ENCODE measurements around the gene ZBTB40.

Gene ZBTB40

DNA sequence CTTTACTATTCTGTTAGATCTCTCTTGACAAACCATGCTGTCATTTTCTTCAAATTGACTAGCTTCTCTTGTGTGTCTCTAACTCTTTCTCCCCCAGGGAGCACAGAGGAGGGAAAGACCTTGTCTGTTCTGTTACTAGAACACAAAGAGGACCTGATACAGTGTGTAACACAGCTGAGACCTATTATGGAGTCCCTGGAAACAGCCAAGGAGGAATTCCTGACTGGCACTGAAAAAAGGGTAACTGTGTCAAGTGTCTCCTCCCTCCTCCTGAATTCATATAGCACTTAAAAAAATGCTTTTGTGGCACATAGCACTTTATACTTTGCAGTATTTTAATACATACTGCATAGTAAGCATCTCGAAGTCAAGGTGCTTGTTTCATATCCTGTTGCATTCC, 50.6 kb downstream of the ZBTB40 start:
- TF ChIP-seq CTCF (IDR thresholded peaks at IDR 0.05; ENCODE audit: poor library complexity, severe bottlenecking): no peak
- no peak for ATAC-seq (ENCODE audit: low read depth)
- no peaks in the 10 kb centered on the region for H3K9me3 ChIP-seq (ENCODE audit: severe bottlenecking)
- H3K36me3 ChIP-seq (ENCODE audit: low read depth): peaks cover 18% of the 10 kb centered on the region
- DNase-seq (ENCODE audit: low spot score): no peak
- H3K4me1 ChIP-seq (ENCODE audit: insufficient read depth, poor library complexity, severe bottlenecking): peaks cover 15% of the 10 kb centered on the region
- no peaks in the 10 kb centered on the region for H3K27me3 ChIP-seq (ENCODE audit: insufficient read depth, poor library complexity, severe bottlenecking)
- H3K4me3 ChIP-seq (ENCODE audit: severe bottlenecking): no peak overlapping the region
- H3K27ac ChIP-seq (ENCODE audit: poor library complexity, severe bottlenecking): no peak overlapping the region

DNA sequence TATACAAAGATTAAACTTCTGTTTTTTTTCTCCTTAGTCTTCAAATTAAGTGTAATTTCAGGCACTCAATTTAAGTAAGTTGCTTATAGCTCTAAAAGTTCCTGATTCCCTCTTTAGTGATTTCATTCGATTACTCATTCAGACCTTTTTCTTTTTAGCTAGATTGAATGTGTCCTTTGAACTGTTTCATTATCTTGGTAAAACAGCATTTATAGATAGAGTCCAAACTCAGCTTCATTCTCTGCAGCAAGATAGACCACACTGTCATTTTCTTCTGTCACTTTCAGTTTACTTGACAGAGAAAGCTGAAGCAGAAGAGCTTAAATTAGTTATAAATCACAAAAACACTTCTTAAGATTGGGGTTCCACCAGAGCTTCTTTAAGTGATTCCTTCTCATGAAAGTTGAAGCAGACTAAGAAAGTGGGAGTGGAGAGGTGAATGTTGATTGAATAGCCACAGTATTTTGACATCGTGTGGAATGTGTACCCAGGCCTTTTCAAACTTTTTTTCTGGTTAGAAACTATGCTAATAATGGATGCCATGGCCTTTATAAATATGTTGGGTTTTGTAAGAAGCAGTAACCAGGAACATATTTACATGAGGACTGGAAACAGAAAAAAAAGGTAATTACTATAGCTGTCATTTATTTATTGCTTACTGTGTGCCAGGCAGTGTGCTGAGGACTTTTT, 52.2 kb downstream of the ZBTB40 start:
- H3K27ac ChIP-seq (ENCODE audit: poor library complexity, severe bottlenecking): no peak overlapping the region

GRCh38 chr1:22506130-22506692, 54.6 kb downstream of the ZBTB40 start:
- peaks cover 58% of the 10 kb centered on the region for H3K36me3 ChIP-seq (ENCODE audit: low read depth)
- no peak for ATAC-seq (ENCODE audit: low read depth)
- H3K9me3 ChIP-seq (ENCODE audit: severe bottlenecking): no peaks in the 10 kb centered on the region
- no peak overlapping the region for H3K27ac ChIP-seq (ENCODE audit: poor library complexity, severe bottlenecking)
- no peaks in the 10 kb centered on the region for H3K4me1 ChIP-seq (ENCODE audit: insufficient read depth, poor library complexity, severe bottlenecking)
- DNase-seq (ENCODE audit: low spot score): no peak
- no peak for TF ChIP-seq CTCF (IDR thresholded peaks at IDR 0.05; ENCODE audit: poor library complexity, severe bottlenecking)
- H3K4me3 ChIP-seq (ENCODE audit: severe bottlenecking): no peak overlapping the region
- H3K27me3 ChIP-seq (ENCODE audit: insufficient read depth, poor library complexity, severe bottlenecking): no peaks in the 10 kb centered on the region

More for the DNA sequence above, 52.2 kb downstream of the ZBTB40 start:
- Histone ChIP-seq H3K27me3 (ENCODE audit: insufficient read depth, poor library complexity, severe bottlenecking) (no peaks in the 10 kb centered on the region), H3K4me3 (ENCODE audit: severe bottlenecking) (no peak overlapping the region), H3K4me1 (ENCODE audit: insufficient read depth, poor library complexity, severe bottlenecking) (peaks cover 15% of the 10 kb centered on the region), H3K36me3 (ENCODE audit: low read depth) (peaks cover 35% of the 10 kb centered on the region), H3K9me3 (ENCODE audit: severe bottlenecking) (no peaks in the 10 kb centered on the region)
- no peak for ATAC-seq (ENCODE audit: low read depth)
- TF ChIP-seq CTCF (IDR thresholded peaks at IDR 0.05; ENCODE audit: poor library complexity, severe bottlenecking): no peak
- DNase-seq (ENCODE audit: low spot score): no peak

- no peak overlapping the region for H3K27ac ChIP-seq (ENCODE audit: poor library complexity, severe bottlenecking)
- DNase-seq (ENCODE audit: low spot score) (no peak), ATAC-seq (ENCODE audit: low read depth) (no peak)
- no peaks in the 10 kb centered on the region for H3K4me1 ChIP-seq (ENCODE audit: insufficient read depth, poor library complexity, severe bottlenecking)
- peaks cover 70% of the 10 kb centered on the region for H3K36me3 ChIP-seq (ENCODE audit: low read depth)
- H3K4me3 ChIP-seq (ENCODE audit: severe bottlenecking): no peak overlapping the region
- H3K9me3 ChIP-seq (ENCODE audit: severe bottlenecking): no peaks in the 10 kb centered on the region
- TF ChIP-seq CTCF (IDR thresholded peaks at IDR 0.05; ENCODE audit: poor library complexity, severe bottlenecking): no peak
- no peaks in the 10 kb centered on the region for H3K27me3 ChIP-seq (ENCODE audit: insufficient read depth, poor library complexity, severe bottlenecking)
Observed at GRCh38 chr1:22507587-22507986, 55.9 kb downstream of the ZBTB40 start.

DNA sequence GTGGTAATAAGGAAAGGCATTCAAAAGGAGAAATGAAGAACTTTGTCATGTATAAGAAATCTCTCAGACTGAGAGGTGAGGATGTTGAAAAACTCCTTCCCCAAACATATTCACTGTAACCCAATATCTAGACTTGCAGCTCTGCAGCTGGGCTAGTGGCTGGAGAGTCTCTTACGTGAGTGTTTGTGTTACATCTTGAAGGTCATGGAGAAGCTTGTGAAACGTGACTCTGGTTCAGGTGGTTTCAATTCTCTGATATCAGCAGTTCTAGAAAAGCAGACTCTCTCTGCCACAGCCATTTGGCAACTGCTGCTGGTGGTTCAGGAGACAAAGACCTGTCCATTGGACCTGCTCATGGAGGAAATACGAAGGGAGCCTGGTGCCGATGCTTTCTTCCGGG, 56.7 kb downstream of the ZBTB40 start:
- no peak for TF ChIP-seq CTCF (IDR thresholded peaks at IDR 0.05; ENCODE audit: poor library complexity, severe bottlenecking)
- no peaks in the 10 kb centered on the region for H3K4me1 ChIP-seq (ENCODE audit: insufficient read depth, poor library complexity, severe bottlenecking)
- H3K27ac ChIP-seq (ENCODE audit: poor library complexity, severe bottlenecking): no peak overlapping the region
- H3K27me3 ChIP-seq (ENCODE audit: insufficient read depth, poor library complexity, severe bottlenecking): no peaks in the 10 kb centered on the region
- no peak for DNase-seq (ENCODE audit: low spot score)
- peaks cover 76% of the 10 kb centered on the region for H3K36me3 ChIP-seq (ENCODE audit: low read depth)
- H3K4me3 ChIP-seq (ENCODE audit: severe bottlenecking): no peak overlapping the region
- no peak for ATAC-seq (ENCODE audit: low read depth)
- H3K9me3 ChIP-seq (ENCODE audit: severe bottlenecking): no peaks in the 10 kb centered on the region

Measured in RWPE2 (cell line).